Breast epithelium (tissue), 4 donors: Measurements from ENCODE around the gene NKAIN1. TPM values are rescaled to one million over a fixed set of nuclear protein-coding genes. Genes with fewer than 3 reads are reported as not detected.
"Not testable (repeated sequence)": the region's sequence is repeated elsewhere in the genome, so short reads cannot be mapped to it uniquely, and the experiment has no call there.

Source experiments
- DNase-seq, 2 donors: peaks; one replicate each; pipeline ENCODE4 v3.0.0-alpha.2; 2019; ENCODE audit warnings: low spot score in 2 of 2
- H3K27ac ChIP-seq, 2 donors: fragments of 200-600 bp; sonication (generic) in 1 of 2; one replicate each; pipeline ENCODE4 v1.5.1; 2016 to 2019; ENCODE audit warnings: mild to moderate bottlenecking in 1 of 2
- H3K27me3 ChIP-seq, 2 donors: fragments of 200-600 bp; sonication (generic) in 1 of 2; one replicate each; pipeline versions ENCODE4 v1.5.1 to v1.6.0; 2017 to 2019; ENCODE audit warnings: control low read depth in 1 of 2, mild to moderate bottlenecking in 1 of 2
- H3K36me3 ChIP-seq: fragments of 200-600 bp; one replicate; pipeline ENCODE4 v1.5.1; 2019
- H3K4me1 ChIP-seq, 2 donors: fragments of 200-600 bp; sonication (generic); one replicate each; pipeline ENCODE4 v1.5.1; 2016 to 2019; ENCODE audit warnings: control low read depth in 1 of 2
- H3K4me3 ChIP-seq, 3 donors: fragments of 200-600 bp; sonication (generic); 1 replicate in 2 of 3; 2 replicates in 1 of 3; pipeline ENCODE4 v1.5.1; 2016 to 2019; ENCODE audit warnings: mild to moderate bottlenecking in 3 of 3, moderate library complexity in 2 of 3
- H3K9me3 ChIP-seq, 2 donors: fragments of 200-600 bp; sonication (generic) in 1 of 2; one replicate each; pipeline ENCODE4 v1.5.1; 2016 to 2019; ENCODE audit warnings: control low read depth in 1 of 2
- POLR2A ChIP-seq: fragments of 450-650 bp; IDR thresholded peaks from one replicate; pipeline ENCODE4 v1.6.1; 2016; ENCODE audit warnings: antibody characterized with exemption, mild to moderate bottlenecking, moderate library complexity
- POLR2AphosphoS5 ChIP-seq, 3 donors: sonication (generic); formaldehyde crosslinking; IDR thresholded peaks; one replicate each; pipeline ENCODE4 v1.6.1; 2017; ENCODE audit warnings: antibody characterized with exemption in 3 of 3
- intact Hi-C: fragments of 100-400 bp; cut with DNase I; formaldehyde crosslinking; loops from one replicate; pipeline ENCODE4 v1.15.1; 2023; ENCODE audit warnings: low total_unique reads
- total RNA-seq, 3 donors: library from RNA; depleted of rRNA; stranded (reverse); fragments of >200 nt; gene quantifications; one replicate each; pipeline ENCODE4 v1.1.0, GENCODE V29; 2016
- TF ChIP-seq, protein P1 (sequence below), 3 donors: fragments of 450-650 bp; IDR thresholded peaks; one replicate each; pipeline ENCODE4 v1.5.1; 2016 to 2017; ENCODE audit warnings: antibody characterized with exemption in 3 of 3, mild to moderate bottlenecking in 3 of 3, moderate library complexity in 3 of 3

NKAIN1 gene
- total RNA-seq, 3 donors from 2014 or later: 0.16 to 2.0 TPM; not detected in 1

DNA sequence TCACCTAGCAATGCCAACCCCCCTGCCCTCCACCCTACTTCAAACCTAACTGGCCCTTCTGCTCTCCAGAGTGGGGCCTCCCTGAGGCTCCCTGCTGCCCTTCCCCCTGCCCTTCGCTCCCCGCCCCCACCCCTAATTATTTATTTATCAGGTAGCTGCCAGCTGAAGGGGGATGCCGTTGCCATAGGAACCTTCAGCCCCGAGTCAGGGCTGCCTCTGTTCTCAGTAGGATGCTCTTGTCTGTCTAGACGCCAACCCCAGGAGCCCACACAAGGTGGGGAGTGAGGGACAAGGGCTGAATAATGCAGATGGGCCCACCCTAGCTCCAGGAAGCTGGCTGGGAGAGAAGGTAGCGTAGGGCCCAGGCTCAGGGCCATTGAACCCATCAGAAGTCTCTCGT lies 41.1 kb downstream of the NKAIN1 start:
- Histone ChIP-seq H3K4me1 (no peaks in the 10 kb centered on the region), H3K27ac (no peak overlapping the region), H3K27me3 (no peaks in the 10 kb centered on the region), H3K9me3 (no peaks in the 10 kb centered on the region), H3K36me3 (no peaks in the 10 kb centered on the region), H3K4me3 (no peak overlapping the region)
- TF ChIP-seq POLR2AphosphoS5 (IDR thresholded peaks at IDR 0.05): no peak
- no peak for TF ChIP-seq POLR2A
- TF ChIP-seq, protein P1, sequence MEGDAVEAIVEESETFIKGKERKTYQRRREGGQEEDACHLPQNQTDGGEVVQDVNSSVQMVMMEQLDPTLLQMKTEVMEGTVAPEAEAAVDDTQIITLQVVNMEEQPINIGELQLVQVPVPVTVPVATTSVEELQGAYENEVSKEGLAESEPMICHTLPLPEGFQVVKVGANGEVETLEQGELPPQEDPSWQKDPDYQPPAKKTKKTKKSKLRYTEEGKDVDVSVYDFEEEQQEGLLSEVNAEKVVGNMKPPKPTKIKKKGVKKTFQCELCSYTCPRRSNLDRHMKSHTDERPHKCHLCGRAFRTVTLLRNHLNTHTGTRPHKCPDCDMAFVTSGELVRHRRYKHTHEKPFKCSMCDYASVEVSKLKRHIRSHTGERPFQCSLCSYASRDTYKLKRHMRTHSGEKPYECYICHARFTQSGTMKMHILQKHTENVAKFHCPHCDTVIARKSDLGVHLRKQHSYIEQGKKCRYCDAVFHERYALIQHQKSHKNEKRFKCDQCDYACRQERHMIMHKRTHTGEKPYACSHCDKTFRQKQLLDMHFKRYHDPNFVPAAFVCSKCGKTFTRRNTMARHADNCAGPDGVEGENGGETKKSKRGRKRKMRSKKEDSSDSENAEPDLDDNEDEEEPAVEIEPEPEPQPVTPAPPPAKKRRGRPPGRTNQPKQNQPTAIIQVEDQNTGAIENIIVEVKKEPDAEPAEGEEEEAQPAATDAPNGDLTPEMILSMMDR (IDR thresholded peaks at IDR 0.05): no peak
- intact Hi-C loops: no loop called here
- no peak for DNase-seq

DNA sequence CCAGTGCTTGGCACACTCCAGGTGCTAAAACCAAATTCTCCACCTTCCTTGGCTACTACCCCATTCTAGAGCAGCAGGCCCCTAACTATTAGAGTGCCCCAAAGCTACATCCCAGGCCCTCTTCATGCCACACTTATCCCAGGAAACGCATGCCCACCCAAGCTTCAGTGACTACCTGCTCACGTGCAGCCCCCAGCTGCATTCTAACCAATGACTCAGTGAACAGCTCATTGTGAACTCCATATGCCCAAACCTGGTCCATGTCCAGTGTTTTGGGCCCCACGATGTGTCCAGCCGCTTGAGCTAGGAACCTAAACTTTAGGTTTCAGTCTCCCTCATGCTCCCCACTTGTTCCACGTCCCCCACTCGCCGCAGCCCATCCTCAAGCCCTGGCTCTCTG lies 41.5 kb downstream of the NKAIN1 start:
- DNase-seq: no peak
- Histone ChIP-seq H3K4me1 (no peaks in the 10 kb centered on the region), H3K27me3 (no peaks in the 10 kb centered on the region), H3K4me3 (no peak overlapping the region), H3K36me3 (no peaks in the 10 kb centered on the region), H3K27ac (no peak overlapping the region), H3K9me3 (no peaks in the 10 kb centered on the region)
- TF ChIP-seq POLR2AphosphoS5 (IDR thresholded peaks at IDR 0.05) (no peak), POLR2A (no peak)
- TF ChIP-seq, protein P1 (IDR thresholded peaks at IDR 0.05): no peak
- intact Hi-C loops: no loop called here

DNA sequence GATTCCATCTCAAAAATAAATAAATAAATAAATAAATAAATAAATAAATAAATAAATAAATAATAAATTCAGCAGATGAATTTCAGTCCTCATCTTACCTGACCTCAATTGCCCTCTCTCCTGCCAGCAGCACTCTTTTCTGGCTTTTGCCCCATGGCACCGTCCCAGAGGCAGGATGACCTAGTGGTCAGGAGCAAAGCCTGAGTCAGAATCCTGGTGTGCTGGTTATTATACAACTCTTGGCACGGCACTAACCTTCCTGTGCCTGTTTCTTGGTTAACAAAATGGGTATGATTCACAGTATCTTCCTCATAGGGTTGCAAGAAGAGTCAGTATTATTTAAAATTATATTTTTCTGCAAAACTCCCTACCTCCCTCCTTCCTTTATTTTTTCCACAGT lies 43.0 kb downstream of the NKAIN1 start:
- intact Hi-C loops: no loop called here
- no peak overlapping the region for H3K27ac ChIP-seq
- TF ChIP-seq, protein P1 (IDR thresholded peaks at IDR 0.05): no peak
- TF ChIP-seq POLR2AphosphoS5 (IDR thresholded peaks at IDR 0.05) (no peak), POLR2A (no peak)
- no peaks in the 10 kb centered on the region for H3K9me3 ChIP-seq
- no peak overlapping the region for H3K4me3 ChIP-seq
- no peak for DNase-seq
- H3K27me3 ChIP-seq: no peaks in the 10 kb centered on the region
- no peaks in the 10 kb centered on the region for H3K4me1 ChIP-seq
- H3K36me3 ChIP-seq: no peaks in the 10 kb centered on the region

DNA sequence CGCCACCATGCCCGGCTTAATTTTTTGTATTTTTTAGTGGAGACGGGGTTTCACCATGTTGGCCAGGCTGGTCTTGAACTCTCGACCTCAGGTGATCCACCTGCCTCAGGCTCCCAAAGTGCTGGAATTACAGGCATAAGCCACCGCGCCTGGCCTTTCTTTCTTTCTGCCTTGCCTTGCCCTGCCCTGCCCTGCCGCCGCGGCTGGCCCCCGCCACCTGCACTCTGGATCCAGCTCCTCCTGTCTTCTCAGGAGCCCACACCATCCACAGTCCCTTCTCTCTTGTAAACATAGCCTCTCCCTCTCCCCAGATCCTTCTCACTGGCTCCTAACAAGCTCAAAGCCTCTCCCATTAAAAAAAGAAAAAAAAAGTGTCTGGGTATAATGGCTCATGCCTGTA lies 44.4 kb downstream of the NKAIN1 start:
- H3K36me3 ChIP-seq, H3K4me1 ChIP-seq, H3K4me3 ChIP-seq, H3K27me3 ChIP-seq, H3K9me3 ChIP-seq, DNase-seq, H3K27ac ChIP-seq: not testable (repeated sequence)
- intact Hi-C loops: loop anchor here (2.0 kb wide), 1 partner anchor 50 kb away; no protein-coding TSS in a partner anchor

DNA sequence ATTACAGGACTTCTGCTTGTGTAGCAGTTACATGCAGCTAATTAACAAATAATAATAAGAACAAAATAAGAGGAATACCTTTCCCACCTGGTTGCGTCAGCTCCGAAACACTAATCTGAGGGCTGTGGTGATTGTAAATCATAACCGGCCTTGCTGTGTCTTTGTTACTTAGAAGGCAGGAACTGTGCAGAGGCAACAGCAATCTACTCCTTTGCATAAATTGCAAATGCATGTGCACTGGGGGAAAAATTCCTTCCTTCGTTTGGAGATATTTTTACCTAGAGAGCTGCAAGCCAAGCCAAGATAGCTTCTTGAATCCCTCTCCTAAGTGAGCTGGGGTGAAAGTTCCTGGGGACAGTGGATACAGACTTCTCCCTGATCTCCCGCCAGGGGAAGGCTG lies 46.0 kb downstream of the NKAIN1 start:
- intact Hi-C loops: loop anchor here (2.0 kb wide), 1 partner anchor 49 kb away; no protein-coding TSS in a partner anchor
- Histone ChIP-seq H3K4me3 (no peak overlapping the region), H3K9me3 (no peaks in the 10 kb centered on the region), H3K36me3 (no peaks in the 10 kb centered on the region), H3K4me1 (no peaks in the 10 kb centered on the region), H3K27ac (no peak overlapping the region), H3K27me3 (no peaks in the 10 kb centered on the region)
- TF ChIP-seq POLR2A (no peak), POLR2AphosphoS5 (IDR thresholded peaks at IDR 0.05) (no peak)
- TF ChIP-seq, protein P1 (IDR thresholded peaks at IDR 0.05): no peak
- DNase-seq: no peak

DNA sequence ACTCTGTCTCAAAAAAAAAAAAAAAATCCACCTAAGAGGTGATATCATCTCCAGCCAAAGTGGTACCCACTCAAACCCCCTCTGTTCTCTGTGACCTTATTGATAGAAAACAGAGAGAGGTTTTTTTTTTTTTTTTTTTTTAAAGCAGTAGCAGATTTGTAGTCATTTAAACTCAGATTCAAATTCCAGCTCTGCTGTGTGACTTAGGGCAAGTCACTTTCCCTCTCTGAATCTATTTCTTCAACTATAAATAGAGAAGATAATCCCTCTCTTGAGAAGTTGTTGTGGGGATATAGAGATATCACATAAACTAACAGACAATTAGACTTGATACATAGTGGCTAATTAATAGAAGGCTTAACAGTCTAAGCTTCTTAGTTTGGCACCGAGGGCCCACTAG lies 48.4 kb downstream of the NKAIN1 start:
- intact Hi-C loops: no loop called here
- Histone ChIP-seq H3K4me1 (no peaks in the 10 kb centered on the region), H3K27ac (no peak overlapping the region), H3K4me3 (no peak overlapping the region), H3K36me3 (no peaks in the 10 kb centered on the region), H3K9me3 (no peaks in the 10 kb centered on the region), H3K27me3 (no peaks in the 10 kb centered on the region)
- no peak for TF ChIP-seq POLR2AphosphoS5 (IDR thresholded peaks at IDR 0.05)
- no peak for TF ChIP-seq POLR2A
- TF ChIP-seq, protein P1 (IDR thresholded peaks at IDR 0.05): no peak
- no peak for DNase-seq
